Aorta (tissue), 5 donors: ENCODE data around the gene SEPTIN10. TPM values are rescaled to one million over a fixed set of nuclear protein-coding genes. Genes with fewer than 3 reads are reported as not detected.

Experiments
- ATAC-seq: fragments of 200-7000 bp; cut with Tn5 transposase; one replicate; pipeline ENCODE4 v1.9.1; 2022; ENCODE audit warnings: moderate library complexity; ENCODE audit not compliant: low FRiP score
- DNase-seq, 2 donors: peaks; one replicate each; pipeline ENCODE4 v3.0.0-alpha.2; 2020
- H3K27ac ChIP-seq, 2 donors: one replicate each; pipeline ENCODE4 v1.5.1; 2013; ENCODE audit warnings: low read length in 2 of 2, mild to moderate bottlenecking in 2 of 2, moderate library complexity in 2 of 2, control low read depth in 1 of 2, inconsistent platforms in 1 of 2, low read depth in 1 of 2
- H3K27me3 ChIP-seq, 2 donors: one replicate each; pipeline ENCODE4 v1.6.1; 2013; ENCODE audit warnings: control low read depth in 1 of 2, low read length in 1 of 2, mild to moderate bottlenecking in 1 of 2, moderate library complexity in 1 of 2; ENCODE audit not compliant: insufficient read depth in 2 of 2, control insufficient read depth in 1 of 2
- H3K36me3 ChIP-seq, 2 donors: one replicate each; pipeline ENCODE4 v1.6.1; 2013; ENCODE audit warnings: control low read depth in 1 of 2, low read length in 1 of 2, mild to moderate bottlenecking in 1 of 2; ENCODE audit not compliant: insufficient read depth in 2 of 2, control insufficient read depth in 1 of 2
- H3K4me1 ChIP-seq, 2 donors: one replicate each; pipeline ENCODE4 v1.6.1; 2013; ENCODE audit warnings: low read length in 2 of 2, control low read depth in 1 of 2, mild to moderate bottlenecking in 1 of 2, moderate library complexity in 1 of 2; ENCODE audit not compliant: insufficient read depth in 2 of 2, control insufficient read depth in 1 of 2
- H3K4me3 ChIP-seq, 2 donors: one replicate each; pipeline ENCODE4 v1.5.1; 2013; ENCODE audit warnings: low read length in 2 of 2, control low read depth in 1 of 2, mild to moderate bottlenecking in 1 of 2
- H3K9me3 ChIP-seq: one replicate; pipeline ENCODE4 v1.6.1; 2013; ENCODE audit warnings: mild to moderate bottlenecking, low read length; ENCODE audit not compliant: control insufficient read depth
- whole genome bisulfite sequencing, 2 donors: extraction: QIAGEN DNeasy Blood & Tissue Kit; methylation state at CpG; one replicate each; pipeline ENCODE4 v1.1.7; 2013; 5-methylcytosine and 5-hydroxymethylcytosine counted together
- intact Hi-C, 2 donors: fragments of 100-400 bp; cut with DNase I; formaldehyde crosslinking; loops; one replicate each; pipeline versions ENCODE4 v1.14.2 to v1.15.0; 2022
- polyA plus RNA-seq, 2 donors: library from polyadenylated mRNA; stranded (reverse); fragments of 200-250 nt; gene quantifications; one replicate each; pipeline ENCODE4 v1.2.3, GENCODE V29; 2013
- total RNA-seq, 2 donors: library from RNA; stranded (reverse); fragmentation: NEBNext Ultra II Directional; extraction: Animal tissue kit (Norgen Biotek cat#: 25700); gene quantifications; one replicate each; pipeline ENCODE4 v1.2.1, GENCODE V29; 2021
- donor health status: healthy with polysubstance abuse.
- donor health status: Bipolar disorder and iron deficiency.
- donor health status: DM: no; HTN: no; CAD: no.
- donor health status: DM: no; HTN: no; CAD: no.
- donor health status: DM: yes; HTN: yes; CAD: no.

The SEPTIN10 gene
- total and polyA plus RNA-seq, 4 donors: 80.3 to 132 (median 107) TPM

DNA sequence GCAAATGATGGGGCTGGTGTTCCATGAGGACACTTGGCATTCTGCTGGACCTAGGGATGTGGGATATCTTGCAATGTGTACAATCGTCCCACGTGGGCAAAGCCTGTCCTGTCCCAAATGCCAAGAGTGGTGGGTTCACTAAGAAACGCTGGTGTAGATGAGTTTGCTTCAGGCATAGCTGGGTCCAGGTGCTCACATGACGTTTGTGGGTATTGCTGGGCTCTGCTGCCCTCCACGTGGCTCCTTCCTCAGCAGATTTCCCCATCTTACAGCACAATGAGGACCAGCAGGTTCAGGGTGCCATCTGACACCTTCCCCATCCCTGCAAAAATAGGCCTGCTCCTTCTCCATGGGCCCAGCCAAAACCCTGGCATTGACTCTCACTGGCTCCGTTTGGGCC, 105.9 kb downstream of the SEPTIN10 start:
- intact Hi-C loops: no loop called here
- H3K9me3 ChIP-seq: peaks cover 1% of the 10 kb centered on the region
- ATAC-seq (no peak), DNase-seq (no peak)
- no peak overlapping the region for H3K4me3 ChIP-seq
- H3K4me1 ChIP-seq: no peaks in the 10 kb centered on the region
- no peak overlapping the region for H3K27ac ChIP-seq
- no peaks in the 10 kb centered on the region for H3K27me3 ChIP-seq
- 60 to 69% methylated on average over 6 of the region's 6 CpGs for WGBS, 2 donors
- no peaks in the 10 kb centered on the region for H3K36me3 ChIP-seq

DNA sequence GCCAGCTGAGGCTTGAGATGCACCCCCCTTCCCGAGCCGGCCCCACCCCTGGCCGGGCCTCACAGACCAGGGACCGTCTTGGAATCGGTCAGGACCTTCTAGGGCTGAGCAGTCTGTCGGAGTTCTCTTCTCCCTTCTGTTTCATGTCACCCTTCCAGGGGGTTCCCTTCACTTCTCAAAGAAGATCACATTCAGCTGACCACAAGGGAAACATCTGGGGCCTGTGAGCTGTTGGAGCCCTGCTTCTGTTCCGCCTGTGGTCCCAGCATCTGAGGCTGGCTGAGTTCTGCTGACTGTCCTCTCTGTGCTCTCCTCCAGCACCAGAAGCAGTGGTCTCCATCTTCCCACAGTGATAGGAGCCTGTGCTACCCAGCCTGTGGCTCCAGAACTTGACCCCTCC, 106.5 kb downstream of the SEPTIN10 start:
- H3K27me3 ChIP-seq: no peaks in the 10 kb centered on the region
- H3K36me3 ChIP-seq: no peaks in the 10 kb centered on the region
- H3K4me3 ChIP-seq: no peak overlapping the region
- WGBS, 2 donors: 79% methylated on average over 7 of the region's 7 CpGs
- intact Hi-C loops: no loop called here
- no peak overlapping the region for H3K27ac ChIP-seq
- ATAC-seq: no peak
- no peak for DNase-seq
- H3K9me3 ChIP-seq: peaks cover 1% of the 10 kb centered on the region
- no peaks in the 10 kb centered on the region for H3K4me1 ChIP-seq

DNA sequence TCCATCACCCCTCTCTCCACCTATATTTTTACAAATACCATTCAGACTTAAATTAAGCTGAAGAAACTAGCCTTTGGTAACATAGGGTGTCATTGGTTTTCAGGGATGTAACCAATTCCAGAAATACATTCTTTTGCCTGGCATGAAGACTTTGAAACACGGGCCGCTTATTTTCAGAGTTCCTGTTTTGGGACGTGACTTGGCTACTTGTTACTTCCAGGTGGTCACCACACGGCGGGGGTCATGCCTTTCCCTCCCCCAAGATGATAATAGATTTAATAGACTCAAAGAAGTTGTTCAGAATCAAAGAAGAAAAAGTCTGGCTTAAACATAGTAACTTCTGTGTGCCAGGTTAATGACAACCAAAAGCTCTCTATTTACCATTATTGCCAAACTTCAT, 110.6 kb downstream of the SEPTIN10 start:
- DNase-seq (no peak), ATAC-seq (no peak)
- H3K36me3 ChIP-seq: no peaks in the 10 kb centered on the region
- H3K4me1 ChIP-seq: no peaks in the 10 kb centered on the region
- intact Hi-C loops: no loop called here
- H3K27me3 ChIP-seq: no peaks in the 10 kb centered on the region
- H3K4me3 ChIP-seq: no peak overlapping the region
- H3K27ac ChIP-seq: no peak overlapping the region
- WGBS, 2 donors: 71 to 72% methylated on average over 5 of the region's 5 CpGs
- peaks cover 1% of the 10 kb centered on the region for H3K9me3 ChIP-seq

DNA sequence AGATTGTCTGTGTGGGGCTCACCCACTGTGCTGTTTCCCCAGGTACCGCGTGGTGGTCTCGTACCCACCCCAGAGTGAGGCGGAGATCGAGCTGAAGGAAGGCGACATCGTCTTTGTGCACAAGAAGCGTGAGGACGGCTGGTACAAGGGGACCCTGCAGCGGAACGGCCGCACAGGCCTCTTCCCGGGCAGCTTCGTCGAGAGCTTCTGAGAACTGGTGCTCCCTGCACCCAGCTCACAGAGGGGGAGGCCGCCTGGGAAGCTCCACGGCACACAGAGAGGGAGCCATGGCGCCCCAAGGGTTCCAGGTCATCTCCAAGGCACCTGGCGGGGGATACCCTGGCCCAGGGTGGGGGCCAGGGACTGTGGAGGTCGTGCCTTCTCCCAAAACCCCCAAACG, 112.3 kb downstream of the SEPTIN10 start:
- peaks cover 1% of the 10 kb centered on the region for H3K9me3 ChIP-seq
- H3K4me1 ChIP-seq: no peaks in the 10 kb centered on the region
- no peaks in the 10 kb centered on the region for H3K36me3 ChIP-seq
- no peaks in the 10 kb centered on the region for H3K27me3 ChIP-seq
- 91 to 94% methylated on average over 21 of the region's 21 CpGs for WGBS, 2 donors
- intact Hi-C loops: no loop called here
- no peak overlapping the region for H3K27ac ChIP-seq
- no peak for DNase-seq
- ATAC-seq: no peak
- H3K4me3 ChIP-seq: no peak overlapping the region

DNA sequence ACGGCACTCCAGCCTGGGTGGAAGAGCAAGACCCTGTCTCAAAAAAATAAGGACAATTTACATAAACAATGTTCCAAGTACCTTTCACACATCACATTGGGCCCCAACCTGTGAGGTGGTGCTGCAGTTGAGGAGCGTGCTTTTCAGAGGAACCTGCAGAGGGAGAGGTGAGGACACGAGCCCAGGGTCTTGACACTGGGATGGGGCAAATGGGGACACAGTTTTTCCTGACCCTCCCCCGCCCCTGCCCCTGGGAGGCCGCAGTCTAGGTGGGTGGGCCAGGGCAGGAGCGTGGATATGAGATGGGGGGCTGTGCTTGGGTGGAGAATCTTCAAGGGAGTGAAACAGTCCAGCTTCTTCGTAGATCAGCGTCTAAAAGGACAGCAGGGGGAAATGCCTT, 112.9 kb downstream of the SEPTIN10 start:
- Histone ChIP-seq H3K4me1 (no peaks in the 10 kb centered on the region), H3K27me3 (no peaks in the 10 kb centered on the region), H3K36me3 (no peaks in the 10 kb centered on the region), H3K9me3 (peaks cover 1% of the 10 kb centered on the region), H3K4me3 (no peak overlapping the region), H3K27ac (no peak overlapping the region)
- ATAC-seq: no peak
- 88 to 92% methylated on average over 8 of the region's 8 CpGs for WGBS, 2 donors
- intact Hi-C loops: no loop called here
- DNase-seq: no peak

DNA sequence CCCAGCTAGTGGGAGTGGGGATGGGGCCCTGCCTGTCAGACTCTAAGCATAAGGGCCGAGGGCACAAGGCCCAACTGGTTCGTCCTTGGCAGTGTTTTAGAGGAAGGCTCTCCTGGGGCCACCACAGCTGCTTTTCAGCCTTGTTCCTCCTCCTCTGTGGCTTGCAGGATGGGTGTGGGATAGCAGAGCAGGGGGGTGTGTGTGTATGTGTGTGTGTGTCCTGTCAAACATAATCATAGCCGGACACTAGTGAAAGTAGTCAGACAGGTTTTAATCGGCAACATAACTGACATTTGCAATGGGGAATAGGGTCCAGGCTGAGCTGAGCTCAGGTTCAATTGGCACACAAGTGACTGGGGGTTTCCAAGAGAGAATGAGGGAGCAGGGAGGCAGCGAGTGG, 114.2 kb downstream of the SEPTIN10 start:
- Histone ChIP-seq H3K27ac (no peak overlapping the region), H3K4me1 (no peaks in the 10 kb centered on the region), H3K9me3 (no peaks in the 10 kb centered on the region), H3K4me3 (no peak overlapping the region), H3K27me3 (no peaks in the 10 kb centered on the region), H3K36me3 (no peaks in the 10 kb centered on the region)
- ATAC-seq (no peak), DNase-seq (no peak)
- 72 to 74% methylated on average over 5 of the region's 5 CpGs for WGBS, 2 donors
- intact Hi-C loops: loop anchor here in 1 of 2 donors (5.0 kb wide), 1 partner anchor 372 kb away; the partner anchor contains the start of gene SH3RF3

DNA sequence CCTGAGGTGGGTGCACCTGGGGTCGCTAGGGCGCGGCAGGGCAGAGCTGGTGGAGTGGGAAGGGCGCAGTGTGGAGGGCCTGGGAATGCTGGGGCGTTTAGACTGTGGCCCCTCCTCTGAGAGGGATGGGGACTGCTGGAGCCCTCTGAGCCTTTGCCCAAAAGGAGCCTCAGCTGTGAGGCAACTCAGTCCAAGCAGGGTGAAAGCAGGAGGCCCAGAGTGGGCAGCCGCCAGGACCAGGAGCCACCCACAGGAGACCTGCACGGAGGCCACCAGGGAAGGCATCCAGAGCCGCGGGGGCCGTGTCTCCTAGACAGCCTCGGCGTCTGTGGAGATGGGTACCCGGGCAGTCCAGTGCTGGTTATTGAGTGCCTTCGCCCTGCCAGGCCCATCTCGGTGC, 114.9 kb downstream of the SEPTIN10 start:
- intact Hi-C loops: loop anchor here in 1 of 2 donors (5.0 kb wide), 1 partner anchor 372 kb away; the partner anchor contains the start of gene SH3RF3
- Histone ChIP-seq H3K9me3 (no peaks in the 10 kb centered on the region), H3K27me3 (no peaks in the 10 kb centered on the region), H3K4me1 (no peaks in the 10 kb centered on the region), H3K27ac (no peak overlapping the region), H3K4me3 (no peak overlapping the region), H3K36me3 (no peaks in the 10 kb centered on the region)
- WGBS, 2 donors: 84 to 90% methylated on average over 15 of the region's 15 CpGs
- ATAC-seq (no peak), DNase-seq (no peak)

DNA sequence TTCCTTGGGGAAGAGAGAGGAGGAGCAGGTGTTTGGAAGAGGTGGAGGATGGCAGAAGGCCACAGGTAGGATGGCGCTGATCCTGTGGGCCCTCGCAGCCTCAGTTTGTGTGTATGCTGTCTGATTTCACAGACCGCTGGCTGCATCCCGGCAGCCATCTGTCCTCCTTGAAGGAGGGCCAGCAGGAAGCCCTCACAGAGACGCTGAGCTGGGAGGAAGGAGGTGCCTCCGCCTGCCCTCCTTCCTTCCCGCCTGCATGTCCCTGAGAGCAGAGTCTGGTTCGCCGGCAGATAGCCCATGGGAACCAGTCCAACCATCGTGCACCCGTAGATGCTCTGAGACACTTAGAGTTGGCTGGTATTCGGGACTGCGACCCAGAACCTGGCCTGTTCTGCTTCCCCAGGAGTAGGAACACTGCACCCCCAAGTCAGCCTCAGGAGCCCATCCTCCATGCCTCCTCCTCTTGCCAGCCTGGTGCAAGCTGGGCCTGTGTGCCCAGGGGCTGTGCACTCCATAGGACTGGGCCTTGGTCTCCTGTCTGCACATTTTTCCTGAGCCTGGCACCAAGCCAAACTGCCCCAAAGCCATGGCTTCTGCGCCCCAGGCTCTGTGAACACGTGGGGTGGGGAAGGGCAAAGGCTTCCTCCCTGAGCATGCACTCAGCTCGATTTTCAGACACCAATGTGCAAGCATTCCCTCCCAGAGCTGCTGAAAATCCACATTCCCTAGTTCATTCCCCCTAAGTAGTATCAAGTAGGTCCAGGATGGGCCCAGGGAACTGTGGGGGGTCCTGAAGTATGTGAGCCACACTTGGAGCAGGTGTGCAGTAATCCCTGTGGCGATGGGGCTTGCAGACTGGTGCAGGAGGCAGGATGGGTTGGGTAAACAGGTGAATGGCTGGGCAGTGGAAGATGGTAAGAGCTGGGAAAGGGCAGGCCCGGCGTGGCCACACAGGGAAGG, 115.6 kb downstream of the SEPTIN10 start:
- no peak overlapping the region for H3K27ac ChIP-seq
- ATAC-seq (no peak), DNase-seq (no peak)
- no peaks in the 10 kb centered on the region for H3K36me3 ChIP-seq
- WGBS, 2 donors: 70 to 73% methylated on average over 19 of the region's 19 CpGs
- no peaks in the 10 kb centered on the region for H3K9me3 ChIP-seq
- no peaks in the 10 kb centered on the region for H3K27me3 ChIP-seq
- H3K4me3 ChIP-seq: no peak overlapping the region
- no peaks in the 10 kb centered on the region for H3K4me1 ChIP-seq
- intact Hi-C loops: loop anchor here in 1 of 2 donors (5.0 kb wide), 1 partner anchor 371 kb away; the partner anchor contains the start of gene SH3RF3

DNA sequence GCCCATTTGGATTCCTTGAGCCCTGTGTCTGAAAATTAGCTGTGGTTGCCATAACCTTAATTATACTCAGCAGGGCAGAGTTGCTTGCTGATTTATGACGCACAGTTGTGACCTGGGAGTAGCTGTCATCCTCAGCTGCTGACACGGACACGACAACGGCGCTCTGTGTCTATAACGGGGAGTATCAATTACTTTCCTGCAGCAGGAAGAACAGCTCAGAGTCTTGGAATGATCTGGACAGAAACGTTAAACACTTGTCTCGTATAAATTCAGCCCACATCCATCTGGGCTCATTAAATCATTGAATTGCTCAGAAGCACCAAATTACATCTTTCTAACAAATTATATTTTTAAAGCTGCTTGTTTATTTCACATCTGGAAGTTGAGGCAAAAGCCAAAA, 116.3 kb downstream of the SEPTIN10 start:
- H3K27me3 ChIP-seq: no peaks in the 10 kb centered on the region
- intact Hi-C loops: loop anchor here in 1 of 2 donors (5.0 kb wide), 1 partner anchor 370 kb away; the partner anchor contains the start of gene SH3RF3
- H3K27ac ChIP-seq: no peak overlapping the region
- ATAC-seq (no peak), DNase-seq (no peak)
- no peaks in the 10 kb centered on the region for H3K9me3 ChIP-seq
- no peak overlapping the region for H3K4me3 ChIP-seq
- 73 to 77% methylated on average over 8 of the region's 8 CpGs for WGBS, 2 donors
- no peaks in the 10 kb centered on the region for H3K4me1 ChIP-seq
- no peaks in the 10 kb centered on the region for H3K36me3 ChIP-seq
